Naive B cell (primary cell): ENCODE measurements around the gene DHPS. TPM values are rescaled to one million over a fixed set of nuclear protein-coding genes. Genes with fewer than 3 reads are reported as not detected.
"Not testable (repeated sequence)": the region's sequence is repeated elsewhere in the genome, so short reads cannot be mapped to it uniquely, and the experiment has no call there.

Source experiments
- ATAC-seq, 2 donors: fragments of 150-1000 bp; cut with Tn5 transposase; 2 replicates each; pipeline ENCODE4 v1.10.0; 2021; ENCODE audit warnings: low read depth in 2 of 2, mild to moderate bottlenecking in 2 of 2, moderate library complexity in 2 of 2
- DNase-seq: peaks from one replicate; pipeline ENCODE4 v3.0.0; 2022
- H3K27ac Mint-ChIP-seq, 6 donors: one replicate each; pipeline ENCODE4 v1.8.0; 2020 to 2022; ENCODE audit warnings: mild to moderate bottlenecking in 6 of 6, mixed read lengths in 6 of 6, moderate library complexity in 5 of 6, inconsistent platforms in 2 of 6
- H3K27me3 Mint-ChIP-seq, 3 donors: one replicate each; pipeline ENCODE4 v1.8.0; 2021 to 2022; ENCODE audit warnings: mixed read lengths in 3 of 3, mild to moderate bottlenecking in 1 of 3
- H3K36me3 Mint-ChIP-seq, 2 donors: one replicate each; pipeline ENCODE4 v1.8.0; 2020 to 2022; ENCODE audit warnings: mixed read lengths in 2 of 2, inconsistent platforms in 1 of 2, mild to moderate bottlenecking in 1 of 2
- H3K4me1 Mint-ChIP-seq, 3 donors: one replicate each; pipeline ENCODE4 v1.8.0; 2020 to 2022; ENCODE audit warnings: mixed read lengths in 3 of 3, inconsistent platforms in 1 of 3, mild to moderate bottlenecking in 1 of 3, moderate library complexity in 1 of 3
- H3K4me3 Mint-ChIP-seq, 8 donors: one replicate each; pipeline ENCODE4 v1.8.0; 2020 to 2022; ENCODE audit warnings: mild to moderate bottlenecking in 8 of 8, mixed read lengths in 8 of 8, moderate library complexity in 8 of 8, inconsistent platforms in 2 of 8
- H3K9me3 Mint-ChIP-seq, 7 donors: one replicate each; pipeline ENCODE4 v1.8.0; 2020 to 2022; ENCODE audit warnings: mixed read lengths in 7 of 7, mild to moderate bottlenecking in 5 of 7, inconsistent platforms in 2 of 7, moderate library complexity in 1 of 7
- polyA plus RNA-seq, 6 donors: library from polyadenylated mRNA; unstranded; fragments of 300-500 nt; fragmentation: Illumina TruSeq; gene quantifications; one replicate each; pipeline ENCODE4 v1.2.3, GENCODE V29; 2021; ENCODE audit warnings: low read depth in 6 of 6

DHPS gene
- polyA plus RNA-seq, 6 donors from 2014 or later, result 83.5 to 132 (median 85.5) TPM

- Mint-ChIP-seq H3K27ac (peak overlapping the region in 2 of 6 donors; percentile 57 to 95), H3K4me3 (peak overlapping the region; percentile 54 to 89 (median 79)), H3K9me3 (no peaks in the 10 kb centered on the region), H3K36me3 (no peaks in the 10 kb centered on the region), H3K27me3 (no peaks in the 10 kb centered on the region), H3K4me1 (peaks cover 32 to 54% (median 38%) of the 10 kb centered on the region in 3 donors)
- ATAC-seq, result no peak
- DNase-seq, result no peak
Observed at GRCh38 chr19:12720296-12720695, 38.6 kb upstream of the DHPS start.

- H3K36me3 Mint-ChIP-seq, result no peaks in the 10 kb centered on the region
Observed at GRCh38 chr19:12715929-12716328, 34.2 kb upstream of the DHPS start.

GRCh38 chr19:12715102-12715501, 33.4 kb upstream of the DHPS start:
- no peak for DNase-seq
- Mint-ChIP-seq H3K36me3 (peaks cover 0 to 7% of the 10 kb centered on the region in 2 donors), H3K27me3 (no peaks in the 10 kb centered on the region), H3K4me1 (peaks cover 0 to 17% (median 0%) of the 10 kb centered on the region in 3 donors), H3K9me3 (no peaks in the 10 kb centered on the region), H3K4me3 (no peak overlapping the region), H3K27ac (no peak overlapping the region)
- no peak for ATAC-seq

More at GRCh38 chr19:12715929-12716328, 34.2 kb upstream of the DHPS start:
- Mint-ChIP-seq H3K27me3 (no peaks in the 10 kb centered on the region), H3K4me1 (peaks cover 6 to 24% (median 7%) of the 10 kb centered on the region in 3 donors), H3K4me3 (peak overlapping the region in 1 of 8 donors; percentile 36), H3K27ac (peak overlapping the region in 2 of 6 donors; percentile 9 to 42), H3K9me3 (no peaks in the 10 kb centered on the region)
- no peak for ATAC-seq
- no peak for DNase-seq

- not testable (repeated sequence) for ATAC-seq, H3K27ac Mint-ChIP-seq, H3K27me3 Mint-ChIP-seq, DNase-seq, H3K9me3 Mint-ChIP-seq, H3K4me1 Mint-ChIP-seq, H3K4me3 Mint-ChIP-seq, H3K36me3 Mint-ChIP-seq
Observed at GRCh38 chr19:12713304-12713703, 31.6 kb upstream of the DHPS start.

- not testable (repeated sequence) for ATAC-seq, H3K9me3 Mint-ChIP-seq, DNase-seq, H3K4me3 Mint-ChIP-seq, H3K4me1 Mint-ChIP-seq, H3K27ac Mint-ChIP-seq, H3K36me3 Mint-ChIP-seq, H3K27me3 Mint-ChIP-seq
Observed at GRCh38 chr19:12712077-12712476, 30.4 kb upstream of the DHPS start.

GRCh38 chr19:12711187-12711586, 29.5 kb upstream of the DHPS start:
- no peaks in the 10 kb centered on the region for H3K4me1 Mint-ChIP-seq
- no peaks in the 10 kb centered on the region for H3K9me3 Mint-ChIP-seq
- H3K27ac Mint-ChIP-seq, result no peak overlapping the region
- H3K4me3 Mint-ChIP-seq, result no peak overlapping the region
- peaks cover 0 to 7% of the 10 kb centered on the region in 2 donors for H3K36me3 Mint-ChIP-seq
- no peak for ATAC-seq
- no peaks in the 10 kb centered on the region for H3K27me3 Mint-ChIP-seq
- DNase-seq, result no peak

- H3K4me3 Mint-ChIP-seq, result no peak overlapping the region
- H3K36me3 Mint-ChIP-seq, result peaks cover 0 to 9% of the 10 kb centered on the region in 2 donors
- H3K27me3 Mint-ChIP-seq, result no peaks in the 10 kb centered on the region
- no peaks in the 10 kb centered on the region for H3K4me1 Mint-ChIP-seq
- ATAC-seq (no peak), DNase-seq (no peak)
- H3K9me3 Mint-ChIP-seq, result no peaks in the 10 kb centered on the region
- no peak overlapping the region for H3K27ac Mint-ChIP-seq
Observed at GRCh38 chr19:12708641-12709040, 27.0 kb upstream of the DHPS start.

- H3K27ac Mint-ChIP-seq, result no peak overlapping the region
- no peaks in the 10 kb centered on the region for H3K27me3 Mint-ChIP-seq
- H3K4me1 Mint-ChIP-seq, result no peaks in the 10 kb centered on the region
- ATAC-seq (no peak), DNase-seq (no peak)
- no peaks in the 10 kb centered on the region for H3K9me3 Mint-ChIP-seq
- H3K36me3 Mint-ChIP-seq, result peaks cover 0 to 16% of the 10 kb centered on the region in 2 donors
- no peak overlapping the region for H3K4me3 Mint-ChIP-seq
Observed at GRCh38 chr19:12706332-12706718, 24.6 kb upstream of the DHPS start.

GRCh38 chr19:12705654-12706331, 24.1 kb upstream of the DHPS start:
- Mint-ChIP-seq H3K27me3 (no peaks in the 10 kb centered on the region), H3K27ac (no peak overlapping the region), H3K9me3 (no peaks in the 10 kb centered on the region), H3K4me1 (no peaks in the 10 kb centered on the region), H3K4me3 (no peak overlapping the region), H3K36me3 (peaks cover 0 to 16% of the 10 kb centered on the region in 2 donors)
- ATAC-seq (no peak), DNase-seq (no peak)

- peaks cover 0 to 10% of the 10 kb centered on the region in 2 donors for H3K36me3 Mint-ChIP-seq
- no peaks in the 10 kb centered on the region for H3K4me1 Mint-ChIP-seq
- no peaks in the 10 kb centered on the region for H3K9me3 Mint-ChIP-seq
- ATAC-seq, result no peak
- peak overlapping the region in 1 of 6 donors; percentile 37 for H3K27ac Mint-ChIP-seq
- H3K4me3 Mint-ChIP-seq, result no peak overlapping the region
- H3K27me3 Mint-ChIP-seq, result no peaks in the 10 kb centered on the region
- DNase-seq, result no peak
Observed at GRCh38 chr19:12705169-12705568, 23.5 kb upstream of the DHPS start.

GRCh38 chr19:12703046-12703445, 21.4 kb upstream of the DHPS start:
- Mint-ChIP-seq H3K27me3 (no peaks in the 10 kb centered on the region), H3K27ac (peak overlapping the region in 1 of 6 donors; percentile 44), H3K4me1 (peaks cover 0 to 3% (median 2%) of the 10 kb centered on the region in 3 donors), H3K36me3 (peaks cover 0 to 10% of the 10 kb centered on the region in 2 donors), H3K9me3 (no peaks in the 10 kb centered on the region), H3K4me3 (no peak overlapping the region)
- DNase-seq (no peak), ATAC-seq (peak in 1 of 2 donors; percentile 45)

- no peak for DNase-seq
- H3K36me3 Mint-ChIP-seq, result peaks cover 0 to 10% of the 10 kb centered on the region in 2 donors
- no peak for ATAC-seq
- peak overlapping the region in 2 of 8 donors; percentile 37 to 61 for H3K4me3 Mint-ChIP-seq
- peaks cover 1 to 4% (median 4%) of the 10 kb centered on the region in 3 donors for H3K4me1 Mint-ChIP-seq
- no peak overlapping the region for H3K27ac Mint-ChIP-seq
- H3K9me3 Mint-ChIP-seq, result no peaks in the 10 kb centered on the region
- no peaks in the 10 kb centered on the region for H3K27me3 Mint-ChIP-seq
Observed at GRCh38 chr19:12701596-12702282, 20.1 kb upstream of the DHPS start.

- peaks cover 4 to 12% (median 5%) of the 10 kb centered on the region in 3 donors for H3K4me1 Mint-ChIP-seq
Observed at GRCh38 chr19:12698138-12698537, 16.5 kb upstream of the DHPS start.

GRCh38 chr19:12697425-12697824, 15.7 kb upstream of the DHPS start:
- not testable (repeated sequence) for H3K9me3 Mint-ChIP-seq, H3K27me3 Mint-ChIP-seq, H3K36me3 Mint-ChIP-seq, DNase-seq, ATAC-seq
- Mint-ChIP-seq H3K27ac (peak overlapping the region in 5 of 6 donors; percentile 75 to 98 (median 96)), H3K4me1 (peaks cover 4 to 12% (median 5%) of the 10 kb centered on the region in 3 donors), H3K4me3 (peak overlapping the region; percentile 9 to 97 (median 41))

More at GRCh38 chr19:12698138-12698537, 16.5 kb upstream of the DHPS start:
- Mint-ChIP-seq H3K27me3 (no peaks in the 10 kb centered on the region), H3K9me3 (no peaks in the 10 kb centered on the region), H3K4me3 (peak overlapping the region; percentile 52 to 87 (median 74)), H3K27ac (peak overlapping the region in 5 of 6 donors; percentile 41 to 98 (median 71)), H3K36me3 (peaks cover 0 to 2% of the 10 kb centered on the region in 2 donors)
- DNase-seq (no peak), ATAC-seq (no peak)
